Epithelial cell of esophagus (primary cell): ENCODE results near the gene DSCAML1.

ENCODE experiments used
- DNase-seq: peaks from one replicate; pipeline ENCODE4 v3.0.0; 2010; ENCODE audit warnings: low read depth
- H3K4me3 ChIP-seq: 2 replicates; pipeline ENCODE4 v1.5.1; 2011; ENCODE audit warnings: mild to moderate bottlenecking, low read length, control low read depth
- CTCF ChIP-seq: IDR thresholded peaks from 2 replicates; pipeline ENCODE4 v1.5.1; 2011; ENCODE audit warnings: low read depth, mild to moderate bottlenecking, low read length, control low read depth, inconsistent platforms; ENCODE audit not compliant: insufficient read depth; ENCODE audit errors: missing control alignments

The DSCAML1 gene

GRCh38 chr11:117392979-117393378 is 404.0 kb downstream of the DSCAML1 start:
- no peak overlapping the region for H3K4me3 ChIP-seq
- TF ChIP-seq CTCF = no peak
- DNase-seq = no peak

GRCh38 chr11:117392001-117392690 is 404.9 kb downstream of the DSCAML1 start:
- DNase-seq = no peak
- H3K4me3 ChIP-seq = no peak overlapping the region
- no peak for TF ChIP-seq CTCF

- TF ChIP-seq CTCF = no peak
- no peak overlapping the region for H3K4me3 ChIP-seq
- DNase-seq = no peak
Measured at GRCh38 chr11:117391181-117391580, 405.8 kb downstream of the DSCAML1 start.

- no peak overlapping the region for H3K4me3 ChIP-seq
- no peak for DNase-seq
- TF ChIP-seq CTCF = no peak
Measured at GRCh38 chr11:117390743-117391142, 406.3 kb downstream of the DSCAML1 start.

- no peak overlapping the region for H3K4me3 ChIP-seq
- TF ChIP-seq CTCF = no peak
- no peak for DNase-seq
Measured at GRCh38 chr11:117387992-117388755, 408.8 kb downstream of the DSCAML1 start.

GRCh38 chr11:117385906-117386305 is 411.1 kb downstream of the DSCAML1 start:
- TF ChIP-seq CTCF = no peak
- DNase-seq = no peak

More at GRCh38 chr11:117385906-117386305, 411.1 kb downstream of the DSCAML1 start:
- no peak overlapping the region for H3K4me3 ChIP-seq
